Brain microvascular endothelial cell (primary cell): Measurements from ENCODE around the gene GABRA6.

Source experiments
- DNase-seq: peaks from one replicate; pipeline ENCODE4 v3.0.0-alpha.2; 2020
- H3K27ac ChIP-seq: fragments of 250-450 bp; sonication (Bioruptor Pico); 2 replicates; pipeline ENCODE4 v1.5.1; 2020; ENCODE audit warnings: mild to moderate bottlenecking, moderate library complexity
- H3K27me3 ChIP-seq: fragments of 250-450 bp; sonication (Bioruptor Pico); replicated peaks from 2 replicates; pipeline ENCODE4 v1.5.1; 2020; ENCODE audit warnings: mild to moderate bottlenecking
- H3K36me3 ChIP-seq: fragments of 250-450 bp; sonication (Bioruptor Pico); replicated peaks from 2 replicates; pipeline ENCODE4 v1.5.1; 2020; ENCODE audit warnings: mild to moderate bottlenecking
- H3K4me3 ChIP-seq: 2 replicates; pipeline ENCODE4 v1.5.1; 2011; ENCODE audit warnings: low read depth, mild to moderate bottlenecking, control low read depth, low read length, moderate library complexity
- in situ Hi-C: cut with HindIII; loops from 2 replicates; pipeline ENCODE4 v1.10.0; 2017; ENCODE audit warnings: low sequenced_read_pairs, low pct_ligation_motif_present
- TF ChIP-seq, protein P1 (sequence below): IDR thresholded peaks from 2 replicates; pipeline ENCODE4 v1.5.1; 2011; ENCODE audit warnings: low read depth, mild to moderate bottlenecking, moderate library complexity, low read length, control low read depth, inconsistent platforms; ENCODE audit errors: missing control alignments

GABRA6 gene

DNA sequence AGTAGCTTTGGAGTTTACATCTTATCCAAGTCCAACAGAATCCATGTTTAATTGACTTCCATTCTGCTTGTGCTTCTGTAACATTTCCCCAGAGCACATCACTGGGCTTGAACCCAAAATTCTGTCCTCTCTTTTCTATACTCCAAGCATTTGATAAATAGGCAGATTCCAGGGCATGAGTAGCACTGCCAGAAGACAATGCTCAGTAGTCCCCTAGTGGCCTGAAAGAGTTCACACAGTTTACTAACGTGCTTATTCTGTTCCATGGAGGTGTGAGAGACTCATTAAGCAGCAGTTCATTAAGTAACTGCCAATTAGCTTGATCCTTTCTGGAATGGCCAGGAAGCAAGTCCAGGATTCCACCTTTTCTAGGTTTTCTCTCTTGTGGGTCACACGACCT is 9.4 kb upstream of the GABRA6 start:
- TF ChIP-seq, protein P1, sequence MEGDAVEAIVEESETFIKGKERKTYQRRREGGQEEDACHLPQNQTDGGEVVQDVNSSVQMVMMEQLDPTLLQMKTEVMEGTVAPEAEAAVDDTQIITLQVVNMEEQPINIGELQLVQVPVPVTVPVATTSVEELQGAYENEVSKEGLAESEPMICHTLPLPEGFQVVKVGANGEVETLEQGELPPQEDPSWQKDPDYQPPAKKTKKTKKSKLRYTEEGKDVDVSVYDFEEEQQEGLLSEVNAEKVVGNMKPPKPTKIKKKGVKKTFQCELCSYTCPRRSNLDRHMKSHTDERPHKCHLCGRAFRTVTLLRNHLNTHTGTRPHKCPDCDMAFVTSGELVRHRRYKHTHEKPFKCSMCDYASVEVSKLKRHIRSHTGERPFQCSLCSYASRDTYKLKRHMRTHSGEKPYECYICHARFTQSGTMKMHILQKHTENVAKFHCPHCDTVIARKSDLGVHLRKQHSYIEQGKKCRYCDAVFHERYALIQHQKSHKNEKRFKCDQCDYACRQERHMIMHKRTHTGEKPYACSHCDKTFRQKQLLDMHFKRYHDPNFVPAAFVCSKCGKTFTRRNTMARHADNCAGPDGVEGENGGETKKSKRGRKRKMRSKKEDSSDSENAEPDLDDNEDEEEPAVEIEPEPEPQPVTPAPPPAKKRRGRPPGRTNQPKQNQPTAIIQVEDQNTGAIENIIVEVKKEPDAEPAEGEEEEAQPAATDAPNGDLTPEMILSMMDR = no peak
- no peak for DNase-seq
- in situ Hi-C loops = no loop called here
- Histone ChIP-seq H3K36me3 (no peaks in the 10 kb centered on the region), H3K27ac (no peak overlapping the region), H3K27me3 (no peaks in the 10 kb centered on the region), H3K4me3 (no peak overlapping the region)

DNA sequence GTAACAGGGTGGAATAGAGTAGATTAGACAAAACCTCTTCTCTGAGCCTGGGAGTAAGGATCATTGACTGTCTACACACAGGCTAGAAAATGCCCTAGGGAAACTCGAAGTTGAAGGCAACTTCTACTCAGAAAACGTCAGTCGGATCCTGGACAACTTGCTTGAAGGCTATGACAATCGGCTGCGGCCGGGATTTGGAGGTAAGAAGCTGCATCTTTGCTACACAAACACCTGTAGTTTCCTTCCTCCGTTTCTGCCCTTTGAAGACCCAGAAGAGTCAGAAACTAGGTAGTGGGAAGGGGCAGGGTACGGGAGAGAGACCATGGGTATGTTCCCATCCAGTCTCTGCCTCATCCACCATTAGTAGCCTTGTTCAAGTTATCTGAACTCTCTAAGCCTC is 628 bp downstream of the GABRA6 start:
- in situ Hi-C loops = no loop called here
- TF ChIP-seq, protein P1 = no peak

DNA sequence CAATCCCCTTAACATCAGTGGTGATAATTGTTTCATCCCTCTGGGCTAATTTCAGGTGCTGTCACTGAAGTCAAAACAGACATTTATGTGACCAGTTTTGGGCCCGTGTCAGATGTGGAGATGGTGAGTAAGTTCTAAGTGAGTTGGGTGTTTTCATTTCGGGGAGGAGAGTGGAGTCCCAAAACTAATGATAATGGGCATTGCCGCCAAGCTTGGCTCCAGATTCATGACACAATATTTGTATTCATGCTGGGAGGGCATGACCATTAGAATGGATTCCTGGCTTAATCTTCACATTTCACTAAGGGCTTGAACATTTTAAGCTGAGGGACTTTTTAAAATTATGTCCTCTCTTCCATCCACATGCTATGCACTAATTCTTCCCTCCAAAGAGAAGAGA is 1.4 kb downstream of the GABRA6 start:
- no peak for DNase-seq
- TF ChIP-seq, protein P1 = no peak
- no peak overlapping the region for H3K27ac ChIP-seq
- no peak overlapping the region for H3K4me3 ChIP-seq
- in situ Hi-C loops = no loop called here
- no peaks in the 10 kb centered on the region for H3K36me3 ChIP-seq
- no peaks in the 10 kb centered on the region for H3K27me3 ChIP-seq

More for the DNA sequence above, 628 bp downstream of the GABRA6 start:
- Histone ChIP-seq H3K27ac (no peak overlapping the region), H3K4me3 (no peak overlapping the region), H3K27me3 (no peaks in the 10 kb centered on the region), H3K36me3 (no peaks in the 10 kb centered on the region)
- no peak for DNase-seq

DNA sequence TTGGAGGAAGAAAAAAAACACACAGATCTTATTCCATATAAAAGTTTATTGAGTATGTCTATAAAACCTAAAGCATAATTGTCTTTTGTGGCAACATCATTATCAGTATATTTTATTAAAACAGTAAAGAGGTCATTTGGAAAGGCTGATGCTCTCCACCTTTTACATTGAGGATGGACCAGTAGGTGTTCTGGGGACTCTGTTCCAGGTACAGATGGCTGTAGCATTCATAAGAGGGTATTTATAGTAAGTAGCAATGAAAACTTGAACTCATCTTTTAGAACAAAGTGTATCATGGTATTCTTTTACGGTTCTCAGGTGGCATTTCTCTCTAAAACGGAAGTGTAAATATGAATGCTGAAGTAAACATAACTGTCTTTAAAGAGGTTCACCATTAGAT is 1.8 kb downstream of the GABRA6 start:
- Histone ChIP-seq H3K27ac (no peak overlapping the region), H3K36me3 (no peaks in the 10 kb centered on the region), H3K4me3 (no peak overlapping the region), H3K27me3 (no peaks in the 10 kb centered on the region)
- no peak for DNase-seq
- TF ChIP-seq, protein P1 = no peak
- in situ Hi-C loops = no loop called here

DNA sequence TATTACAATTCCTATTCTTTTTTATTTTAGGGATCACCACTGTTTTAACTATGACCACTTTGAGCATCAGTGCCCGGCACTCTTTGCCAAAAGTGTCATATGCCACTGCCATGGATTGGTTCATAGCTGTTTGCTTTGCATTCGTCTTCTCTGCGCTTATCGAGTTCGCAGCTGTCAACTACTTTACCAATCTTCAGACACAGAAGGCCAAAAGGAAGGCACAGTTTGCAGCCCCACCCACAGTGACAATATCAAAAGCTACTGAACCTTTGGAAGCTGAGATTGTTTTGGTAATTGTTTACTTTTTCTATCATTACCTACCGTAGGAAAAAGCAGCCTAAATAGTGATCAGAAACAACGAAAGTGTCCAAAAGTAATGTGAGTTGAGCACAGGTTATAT is 6.4 kb downstream of the GABRA6 start:
- no peak for DNase-seq
- in situ Hi-C loops = no loop called here
- Histone ChIP-seq H3K36me3 (no peaks in the 10 kb centered on the region), H3K4me3 (no peak overlapping the region), H3K27ac (no peak overlapping the region), H3K27me3 (no peaks in the 10 kb centered on the region)
- TF ChIP-seq, protein P1 = no peak

DNA sequence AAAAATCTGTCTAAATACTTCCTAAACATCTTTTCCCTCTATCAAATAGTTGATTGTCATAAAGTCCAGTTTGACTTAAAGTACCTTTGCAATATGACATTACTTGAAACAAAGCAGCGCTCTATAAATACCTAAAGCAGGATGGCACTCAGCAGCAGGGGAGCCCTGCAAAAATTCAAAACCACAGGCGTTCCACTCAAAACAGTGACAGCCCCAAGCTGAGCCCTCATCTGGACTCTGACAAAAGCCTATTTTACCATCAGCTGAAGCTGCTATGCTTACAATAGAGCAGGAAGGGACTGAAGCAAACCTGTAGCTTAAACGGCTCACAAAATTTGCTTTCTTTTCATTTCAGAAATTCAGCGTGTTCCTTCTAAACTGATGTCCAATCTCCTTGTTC is 11.5 kb downstream of the GABRA6 start:
- Histone ChIP-seq H3K27ac (no peak overlapping the region), H3K36me3 (no peaks in the 10 kb centered on the region), H3K27me3 (no peaks in the 10 kb centered on the region), H3K4me3 (no peak overlapping the region)
- no peak for DNase-seq
- TF ChIP-seq, protein P1 = no peak
- in situ Hi-C loops = no loop called here
